HEK293T (cell line): ENCODE measurements around the gene TNRC18.

Source experiments
- CTCF ChIA-PET: fragments of 350-600 bp; formaldehyde crosslinking; extraction: SDS; loops from one replicate; lab custom pipeline; 2021; ENCODE audit warnings: antibody characterized with exemption, inconsistent platforms; lab: Yijun Ruan, JAX
- POLR2A ChIA-PET: fragments of 350-600 bp; formaldehyde crosslinking; extraction: SDS; loops from one replicate; lab custom pipeline; 2020; ENCODE audit warnings: antibody characterized with exemption, inconsistent platforms; lab: Yijun Ruan, JAX
- DNase-seq: peaks from one replicate; pipeline ENCODE4 v3.0.0; 2012; ENCODE audit warnings: mixed read lengths; ENCODE audit errors: extremely low spot score
- ARNT ChIP-seq: fragments of 450-650 bp; IDR thresholded peaks from 2 replicates; pipeline ENCODE4 v1.6.1; 2017; ENCODE audit warnings: mild to moderate bottlenecking
- BHLHE40 ChIP-seq: fragments of 450-650 bp; IDR thresholded peaks from 2 replicates; pipeline ENCODE4 v1.6.1; 2016; ENCODE audit warnings: mild to moderate bottlenecking, moderate library complexity, borderline replicate concordance
- CTBP1 ChIP-seq: fragments of 450-650 bp; IDR thresholded peaks from 2 replicates; pipeline ENCODE4 v1.6.1; 2016; ENCODE audit warnings: borderline replicate concordance
- ELF4 ChIP-seq: fragments of 450-650 bp; IDR thresholded peaks from 2 replicates; pipeline ENCODE4 v1.6.1; 2017; ENCODE audit warnings: antibody characterized with exemption
- FOXA1 ChIP-seq: fragments of 450-650 bp; IDR thresholded peaks from 2 replicates; pipeline ENCODE4 v1.6.1; 2016; ENCODE audit warnings: mild to moderate bottlenecking
- FOXK2 ChIP-seq: fragments of 450-650 bp; IDR thresholded peaks from 2 replicates; pipeline ENCODE4 v1.6.1; 2016; ENCODE audit warnings: mild to moderate bottlenecking
- FOXM1 ChIP-seq: fragments of 450-650 bp; IDR thresholded peaks from 2 replicates; pipeline ENCODE4 v1.6.1; 2017; ENCODE audit warnings: mild to moderate bottlenecking, borderline replicate concordance
- HDGF ChIP-seq: fragments of 450-650 bp; IDR thresholded peaks from 2 replicates; pipeline ENCODE4 v1.6.1; 2017; ENCODE audit warnings: antibody characterized with exemption, borderline replicate concordance
- L3MBTL2 ChIP-seq: fragments of 450-650 bp; conservative IDR thresholded peaks from 2 replicates; pipeline ENCODE4 v1.6.1; 2016; ENCODE audit warnings: mild to moderate bottlenecking
- LEF1 ChIP-seq: fragments of 450-650 bp; IDR thresholded peaks from 2 replicates; pipeline ENCODE4 v1.6.1; 2017; ENCODE audit warnings: mild to moderate bottlenecking, borderline replicate concordance
- NFRKB ChIP-seq: fragments of 450-650 bp; IDR thresholded peaks from 2 replicates; pipeline ENCODE4 v1.6.1; 2016; ENCODE audit warnings: mild to moderate bottlenecking, moderate library complexity
- SP1 ChIP-seq: fragments of 450-650 bp; IDR thresholded peaks from 2 replicates; pipeline ENCODE4 v1.6.1; 2017
- SUZ12 ChIP-seq: fragments of 450-650 bp; IDR thresholded peaks from 2 replicates; pipeline ENCODE4 v1.6.1; 2016; ENCODE audit warnings: mild to moderate bottlenecking
- TARDBP ChIP-seq: fragments of 450-650 bp; IDR thresholded peaks from 2 replicates; pipeline ENCODE4 v1.6.1; 2016
- ZNF384 ChIP-seq: fragments of 450-650 bp; IDR thresholded peaks from 2 replicates; pipeline ENCODE4 v1.6.1; 2016
- TF ChIP-seq, protein P1 (sequence below): fragments of 450-650 bp; IDR thresholded peaks from 2 replicates; pipeline ENCODE4 v1.6.1; 2016

TNRC18 gene

DNA sequence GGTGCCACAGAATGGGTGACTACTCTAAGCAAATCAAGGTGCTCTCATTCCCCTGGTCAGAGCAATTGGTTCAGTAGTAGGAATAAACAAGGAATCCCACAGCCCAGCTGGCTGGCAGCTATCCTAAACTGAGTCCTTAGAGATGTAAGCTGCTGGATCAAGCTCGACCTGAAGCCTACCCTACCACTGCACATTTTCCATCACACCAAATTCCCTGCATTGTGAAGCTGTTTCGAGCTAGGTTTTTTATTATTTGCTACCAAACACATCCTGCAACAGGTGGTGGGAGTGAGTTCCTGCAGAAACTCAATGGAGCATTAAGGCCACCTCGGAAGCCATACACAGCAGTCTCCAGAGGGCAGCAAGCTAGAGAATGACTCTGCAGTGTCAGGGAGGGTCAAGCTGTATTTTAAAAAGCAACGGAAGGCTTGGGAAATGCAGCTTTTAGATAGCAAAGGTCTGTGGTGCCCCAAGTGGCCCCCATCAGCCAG lies 33.7 kb upstream of the TNRC18 start:
- DNase-seq, result no peak
- ChIA-PET POLR2A (interaction anchor here (0.6 kb wide), 2 partner anchors 9 to 26 kb away, joined by 3 read pairs; no protein-coding TSS in a partner anchor), CTCF (interaction anchor here (0.9 kb wide), 1 partner anchor 217 kb away, joined by 3 read pairs; no protein-coding TSS in a partner anchor)
- no peak for TF ChIP-seq SP1

DNA sequence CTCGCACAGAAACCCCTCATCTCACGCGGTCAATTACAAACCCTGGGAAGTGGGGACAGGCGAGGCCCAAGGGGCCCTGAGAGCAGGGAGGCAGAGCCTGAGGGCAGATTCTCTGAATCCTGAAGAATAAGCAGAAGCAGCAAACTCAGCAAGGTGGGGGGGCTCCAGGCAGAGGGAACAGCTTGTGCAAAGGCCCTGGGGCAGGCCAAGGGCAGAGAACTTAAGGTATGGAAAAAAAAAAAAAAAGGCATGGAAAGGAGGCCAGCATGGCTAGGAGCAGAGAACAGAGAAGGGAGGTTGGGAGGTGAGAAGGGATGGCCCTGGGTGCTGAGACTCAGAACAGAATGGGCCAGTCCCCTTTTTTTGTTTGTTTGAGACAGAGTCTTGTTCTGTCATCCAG lies 32.8 kb upstream of the TNRC18 start:
- ChIA-PET POLR2A (interaction anchor here (0.6 kb wide), 1 partner anchor 25 kb away, joined by 3 read pairs; no protein-coding TSS in a partner anchor), CTCF (no interaction called here)
- DNase-seq, result no peak
- TF ChIP-seq HDGF (no peak), LEF1 (no peak), SP1 (no peak)

DNA sequence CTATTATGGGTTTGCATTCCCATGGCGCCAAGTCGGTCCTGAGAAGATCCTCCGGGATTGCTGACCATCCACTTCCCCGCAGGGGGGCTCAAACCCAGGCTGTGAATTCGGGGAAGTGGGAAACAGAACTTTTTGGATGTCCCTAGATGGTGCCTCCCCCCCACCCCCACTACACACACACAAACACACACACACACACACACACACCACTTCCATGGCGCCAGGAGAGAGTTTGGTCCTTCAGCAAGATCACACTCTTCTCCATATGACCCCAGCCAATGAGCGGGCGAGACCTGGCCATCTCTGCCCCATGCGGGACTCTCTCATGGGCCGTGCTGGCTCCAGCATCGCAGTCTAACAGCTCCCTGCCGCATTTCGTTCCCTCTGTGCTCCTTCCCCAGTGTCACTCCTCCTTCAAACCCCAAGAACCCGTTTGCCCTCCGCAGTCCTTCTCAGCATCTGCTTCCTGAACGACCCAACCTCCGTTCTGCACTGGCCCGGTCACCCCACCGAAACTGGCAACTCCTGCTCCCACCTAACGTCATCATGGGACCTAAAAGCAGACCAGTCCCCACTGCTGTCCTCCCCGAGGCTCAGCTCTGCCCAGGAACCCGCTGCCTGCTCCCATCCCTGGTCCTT lies 32.1 kb upstream of the TNRC18 start:
- ChIA-PET POLR2A (no interaction called here), CTCF (no interaction called here)
- DNase-seq, result no peak
- TF ChIP-seq ELF4 (no peak), FOXA1 (no peak), FOXK2 (no peak), ARNT (no peak), NFRKB (no peak), SUZ12 (no peak), ZNF384 (no peak)

DNA sequence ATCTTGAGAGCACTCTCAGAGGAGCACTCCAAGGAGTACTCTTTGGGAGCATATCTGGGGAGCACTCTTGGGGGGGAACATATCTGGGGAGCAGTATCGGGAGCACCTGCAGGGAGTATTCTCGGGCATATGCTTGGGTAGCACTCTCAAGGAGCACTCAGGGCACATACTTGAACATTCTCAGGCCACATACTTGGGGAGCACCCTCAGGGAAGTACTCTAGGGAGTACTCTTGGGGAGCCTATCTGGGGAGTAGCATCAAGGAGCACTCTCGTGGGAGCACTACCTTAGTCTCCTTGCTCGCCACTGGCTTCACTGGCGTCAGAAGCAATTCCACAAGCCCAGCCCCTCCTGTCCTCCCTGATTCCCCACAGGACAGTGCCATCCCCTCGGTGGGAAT lies 31.5 kb upstream of the TNRC18 start:
- TF ChIP-seq HDGF, result no peak
- TF ChIP-seq, protein P1, sequence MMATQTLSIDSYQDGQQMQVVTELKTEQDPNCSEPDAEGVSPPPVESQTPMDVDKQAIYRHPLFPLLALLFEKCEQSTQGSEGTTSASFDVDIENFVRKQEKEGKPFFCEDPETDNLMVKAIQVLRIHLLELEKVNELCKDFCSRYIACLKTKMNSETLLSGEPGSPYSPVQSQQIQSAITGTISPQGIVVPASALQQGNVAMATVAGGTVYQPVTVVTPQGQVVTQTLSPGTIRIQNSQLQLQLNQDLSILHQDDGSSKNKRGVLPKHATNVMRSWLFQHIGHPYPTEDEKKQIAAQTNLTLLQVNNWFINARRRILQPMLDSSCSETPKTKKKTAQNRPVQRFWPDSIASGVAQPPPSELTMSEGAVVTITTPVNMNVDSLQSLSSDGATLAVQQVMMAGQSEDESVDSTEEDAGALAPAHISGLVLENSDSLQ, result no peak
- TF ChIP-seq NFRKB, result no peak
- CTCF ChIA-PET, result no interaction called here
- no peak for DNase-seq
- POLR2A ChIA-PET, result no interaction called here

DNA sequence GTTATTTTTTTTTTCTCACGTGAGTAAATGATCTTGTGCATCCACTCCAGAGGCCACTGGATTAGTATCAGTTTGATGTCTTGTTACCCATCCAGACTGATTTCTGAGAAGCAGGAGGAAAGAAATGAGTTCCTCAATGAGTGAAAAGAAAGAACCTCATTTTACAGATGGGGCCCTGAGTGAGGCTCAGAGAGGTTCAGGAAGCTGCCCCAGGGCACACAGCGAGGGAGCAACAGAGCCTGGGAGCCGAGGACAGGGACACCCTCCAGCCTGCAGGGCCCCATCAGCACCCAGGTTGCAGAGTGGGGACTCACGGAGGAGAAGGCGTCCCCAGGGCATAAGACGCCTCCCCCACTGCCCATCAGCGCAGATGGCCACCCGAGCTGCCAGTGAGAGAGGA lies 30.9 kb upstream of the TNRC18 start:
- TF ChIP-seq HDGF (no peak), SP1 (no peak), ZNF384 (no peak), NFRKB (no peak)
- CTCF ChIA-PET, result no interaction called here
- DNase-seq, result no peak
- POLR2A ChIA-PET, result no interaction called here

DNA sequence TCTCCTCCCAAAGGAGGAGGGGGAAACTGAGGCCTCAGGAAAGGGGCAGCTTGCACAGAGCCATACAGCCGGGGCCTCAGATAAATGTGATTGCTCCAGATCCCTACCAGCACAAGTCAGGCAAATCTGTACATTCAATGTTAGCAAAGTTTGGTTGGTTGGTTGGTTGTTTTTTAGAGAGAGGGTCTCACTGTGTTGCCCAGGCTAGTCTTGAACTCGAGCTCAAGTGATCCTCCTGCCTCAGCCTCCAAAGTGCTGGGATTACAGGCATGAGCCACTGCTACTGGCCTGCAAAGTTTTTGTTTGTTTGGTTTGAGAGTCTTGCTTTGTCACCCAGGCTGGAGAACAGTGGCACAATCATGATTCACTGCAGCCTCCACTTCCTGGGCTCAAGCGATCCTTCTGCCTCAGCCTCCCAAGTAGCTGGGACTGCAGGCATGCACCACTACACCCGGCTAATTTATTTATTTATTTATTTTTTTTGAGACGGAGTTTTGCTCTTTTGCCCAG lies 30.0 kb upstream of the TNRC18 start:
- ChIA-PET POLR2A (no interaction called here), CTCF (no interaction called here)
- DNase-seq, result no peak

DNA sequence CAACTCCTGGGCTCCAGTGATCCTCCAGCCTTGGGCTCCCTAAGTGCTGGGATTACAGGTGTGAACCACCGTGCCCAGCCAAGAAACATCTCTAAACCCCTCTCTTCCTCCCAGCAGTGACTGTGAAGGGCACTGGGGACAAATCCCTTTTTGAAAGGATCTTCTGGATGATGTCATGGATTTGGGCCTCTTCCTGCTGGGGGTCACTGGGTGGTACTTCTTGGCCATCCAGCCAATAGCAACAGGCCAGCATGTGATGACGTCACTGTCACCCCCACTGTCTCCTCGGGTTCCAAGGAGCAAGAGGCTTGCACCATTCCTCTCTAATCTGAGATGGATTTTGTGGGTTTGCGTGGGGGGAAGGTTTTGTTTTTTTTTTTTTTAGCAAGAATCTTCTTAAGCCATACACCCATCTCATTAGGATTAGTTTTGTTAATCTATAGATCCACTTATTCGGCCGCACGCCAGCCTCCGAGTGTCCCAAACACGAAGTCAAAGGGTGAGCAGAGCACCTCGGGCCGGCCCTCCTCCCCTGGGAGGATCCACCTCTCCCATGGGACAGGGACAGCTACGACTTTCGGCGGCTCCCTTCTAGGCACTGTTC lies 29.4 kb upstream of the TNRC18 start:
- POLR2A ChIA-PET, result no interaction called here
- CTCF ChIA-PET, result no interaction called here
- DNase-seq, result no peak
- TF ChIP-seq SP1 (no peak), L3MBTL2 (no peak), ELF4 (no peak), LEF1 (no peak), SUZ12 (no peak), FOXM1 (no peak)

More for the DNA sequence above, 30.0 kb upstream of the TNRC18 start:
- TF ChIP-seq FOXA1 (no peak), FOXM1 (no peak), ARNT (no peak), BHLHE40 (no peak), ZNF384 (no peak), NFRKB (no peak), TARDBP (no peak)
- TF ChIP-seq, protein P1, result no peak

DNA sequence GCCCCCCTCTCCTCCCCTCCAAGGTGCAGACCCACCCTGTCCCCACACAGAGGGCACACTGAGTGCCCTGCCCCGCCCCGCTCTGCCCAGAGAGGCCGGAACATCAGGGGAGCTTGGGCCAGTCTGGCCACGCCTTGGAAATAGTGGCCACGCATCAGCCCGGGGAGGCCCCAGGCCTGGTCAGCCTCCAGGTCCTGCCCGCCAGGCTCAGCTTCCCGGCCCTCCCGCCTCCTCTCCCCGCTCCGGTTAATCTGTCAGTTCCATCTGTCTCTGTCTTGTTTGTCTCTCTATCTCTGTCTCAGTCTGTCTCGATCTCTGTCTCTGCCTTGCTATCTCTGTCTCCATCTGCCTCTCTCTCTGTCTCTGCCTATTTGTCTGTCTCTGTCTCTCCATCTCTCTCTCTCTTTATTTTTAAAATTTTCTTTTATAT lies 28.9 kb upstream of the TNRC18 start:
- no peak for DNase-seq
- ChIA-PET POLR2A (no interaction called here), CTCF (no interaction called here)
- no peak for TF ChIP-seq ARNT
- TF ChIP-seq L3MBTL2, result no peak
- no peak for TF ChIP-seq ZNF384
- no peak for TF ChIP-seq HDGF
- TF ChIP-seq FOXK2, result no peak
- TF ChIP-seq SP1, result no peak
- TF ChIP-seq NFRKB, result no peak
- no peak for TF ChIP-seq FOXM1
- TF ChIP-seq, protein P1, result no peak
- no peak for TF ChIP-seq BHLHE40
- no peak for TF ChIP-seq CTBP1
- no peak for TF ChIP-seq LEF1
- no peak for TF ChIP-seq FOXA1
